ENCODE results near the gene SLC7A5.
"Not testable (repeated sequence)": the region's sequence is repeated elsewhere in the genome, so short reads cannot be mapped to it uniquely, and the experiment has no call there.

DNA sequence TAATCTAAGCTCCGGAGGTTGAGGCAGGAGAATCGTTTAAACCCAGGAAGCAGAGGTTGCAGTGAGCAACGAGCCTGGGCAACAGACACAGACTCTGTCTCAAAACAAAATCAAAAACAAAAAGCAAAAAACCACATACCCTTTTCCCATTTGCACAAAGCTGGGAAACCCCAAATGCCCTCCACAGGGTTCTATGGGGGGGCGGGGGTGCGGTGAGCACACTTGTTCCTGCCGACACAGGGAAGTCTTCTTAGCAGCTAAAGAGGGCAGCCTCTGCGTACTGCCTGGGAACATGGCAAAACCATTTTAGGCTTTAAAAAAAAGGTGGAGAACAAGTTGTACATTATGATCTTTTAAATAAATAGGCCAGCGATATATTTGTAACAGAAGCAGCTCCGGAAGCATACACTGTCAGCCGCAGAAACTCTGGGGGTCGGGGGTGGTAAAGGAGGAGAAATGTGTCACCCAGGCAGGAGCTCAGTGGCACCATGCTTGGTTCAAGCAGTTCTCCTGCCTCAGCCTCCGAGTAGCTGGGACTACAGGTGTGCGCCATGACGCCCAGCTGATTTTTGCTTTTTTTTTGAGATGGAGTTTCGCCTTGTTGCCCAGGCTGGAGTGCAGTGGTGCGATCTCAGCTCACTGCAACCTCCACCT lies 3.3 kb downstream of the SLC7A5 start:
- not testable (repeated sequence) for TF ChIP-seq EZH2phosphoT487 (IDR thresholded peaks at IDR 0.05; ENCODE audit: insufficient read depth, low read depth); EZH2 (IDR thresholded peaks at IDR 0.05; ENCODE audit: insufficient read depth, poor library complexity, severe bottlenecking)
